Neutrophil (primary cell): Measurements from ENCODE around the gene TAS2R39.

Experiments
- H3K27ac ChIP-seq: fragments of 200-600 bp; sonication (generic); 2 replicates; pipeline ENCODE4 v1.5.1; 2016; ENCODE audit warnings: mild to moderate bottlenecking, moderate library complexity
- H3K27me3 ChIP-seq: fragments of 200-600 bp; sonication (generic); 2 replicates; pipeline ENCODE4 v1.6.0; 2016; ENCODE audit warnings: mild to moderate bottlenecking
- H3K36me3 ChIP-seq: fragments of 200-600 bp; sonication (generic); 2 replicates; pipeline ENCODE4 v1.5.1; 2017
- H3K4me1 ChIP-seq, 2 experiments: fragments of 200-600 bp in 1 of 2; sonication (generic) in 1 of 2; 1 replicate in 1 of 2; 2 replicates in 1 of 2; pipeline versions ENCODE4 v1.5.1 to v1.6.1; 2013 to 2016; ENCODE audit warnings: low read depth in 1 of 2, low read length in 1 of 2, mild to moderate bottlenecking in 1 of 2, moderate library complexity in 1 of 2; ENCODE audit not compliant: control insufficient read depth in 1 of 2, insufficient read depth in 1 of 2
- H3K4me3 ChIP-seq, 2 experiments: fragments of 200-600 bp in 1 of 2; sonication (generic) in 1 of 2; 1 replicate in 1 of 2; 2 replicates in 1 of 2; pipeline ENCODE4 v1.5.1; 2013 to 2016; ENCODE audit warnings: low read depth in 1 of 2, low read length in 1 of 2, mild to moderate bottlenecking in 1 of 2, moderate library complexity in 1 of 2
- H3K9me3 ChIP-seq: fragments of 200-600 bp; sonication (generic); 2 replicates; pipeline ENCODE4 v1.5.1; 2016
- CTCF ChIP-seq: fragments of 200-600 bp; sonication (generic); IDR thresholded peaks from 2 replicates; pipeline ENCODE4 v1.5.1; 2016; ENCODE audit warnings: antibody characterized with exemption

TAS2R39 gene

GRCh38 chr7:143188994-143189393 lies 5.8 kb downstream of the TAS2R39 start:
- Histone ChIP-seq H3K4me3 (no peak overlapping the region), H3K27me3 (no peaks in the 10 kb centered on the region), H3K4me1 (no peaks in the 10 kb centered on the region), H3K27ac (no peak overlapping the region), H3K9me3 (no peaks in the 10 kb centered on the region), H3K36me3 (no peaks in the 10 kb centered on the region)
- no peak for TF ChIP-seq CTCF

GRCh38 chr7:143193880-143194279 lies 10.7 kb downstream of the TAS2R39 start:
- H3K4me1 ChIP-seq = no peaks in the 10 kb centered on the region
- TF ChIP-seq CTCF = no peak
- no peak overlapping the region for H3K4me3 ChIP-seq
- no peak overlapping the region for H3K27ac ChIP-seq
- H3K36me3 ChIP-seq = no peaks in the 10 kb centered on the region
- H3K27me3 ChIP-seq = no peaks in the 10 kb centered on the region
- H3K9me3 ChIP-seq = no peaks in the 10 kb centered on the region

- no peak overlapping the region for H3K27ac ChIP-seq
- H3K36me3 ChIP-seq = no peaks in the 10 kb centered on the region
- no peaks in the 10 kb centered on the region for H3K9me3 ChIP-seq
- H3K4me1 ChIP-seq = no peaks in the 10 kb centered on the region
- H3K27me3 ChIP-seq = peaks cover 7% of the 10 kb centered on the region
- no peak overlapping the region for H3K4me3 ChIP-seq
- no peak for TF ChIP-seq CTCF
Measured at GRCh38 chr7:143199040-143199439, 15.8 kb downstream of the TAS2R39 start.

- H3K4me3 ChIP-seq = no peak overlapping the region
- peaks cover 32% of the 10 kb centered on the region for H3K27me3 ChIP-seq
- H3K27ac ChIP-seq = no peak overlapping the region
- H3K4me1 ChIP-seq = peaks cover 5 to 7% of the 10 kb centered on the region in 2 experiments
- no peaks in the 10 kb centered on the region for H3K36me3 ChIP-seq
- no peaks in the 10 kb centered on the region for H3K9me3 ChIP-seq
- TF ChIP-seq CTCF = no peak
Measured at GRCh38 chr7:143202161-143202560, 18.9 kb downstream of the TAS2R39 start.

GRCh38 chr7:143203386-143203785 lies 20.2 kb downstream of the TAS2R39 start:
- H3K27me3 ChIP-seq = peaks cover 35% of the 10 kb centered on the region
- H3K36me3 ChIP-seq = no peaks in the 10 kb centered on the region
- H3K4me3 ChIP-seq = no peak overlapping the region
- no peak overlapping the region for H3K27ac ChIP-seq
- H3K4me1 ChIP-seq = peaks cover 5 to 7% of the 10 kb centered on the region in 2 experiments
- H3K9me3 ChIP-seq = no peaks in the 10 kb centered on the region
- TF ChIP-seq CTCF = no peak
